ENCODE data around the gene BRSK1. TPM values are rescaled to one million over a fixed set of nuclear protein-coding genes. Genes with fewer than 3 reads are reported as not detected.

BRSK1 gene
- total and polyA plus RNA-seq, 2 of the 8 experiments (the other 6 are each of a cell fraction or from before 2014, with no cell fraction given): 27.6 to 32.7 TPM

- TF ChIP-seq FOSL1 (IDR thresholded peaks at IDR 0.05; ENCODE audit: insufficient read depth, low read depth, low read length) (no peak), PHF8 (conservative IDR thresholded peaks at IDR 0.05; ENCODE audit: low read depth, low read length) (no peak), SIN3A (conservative IDR thresholded peaks at IDR 0.05 in 1 of 2, IDR thresholded peaks at IDR 0.05 in 1 of 2; ENCODE audit: low read depth in 1 of 2, low read length in 2 of 2) (no peak), EGR1 (IDR thresholded peaks at IDR 0.05; ENCODE audit: borderline replicate concordance, low read depth, low read length) (no peak), SP2 (IDR thresholded peaks at IDR 0.05; ENCODE audit: low read length) (no peak), RXRA (IDR thresholded peaks at IDR 0.05; ENCODE audit: insufficient read depth, low read depth, low read length) (no peak), BCL11A (IDR thresholded peaks at IDR 0.05; ENCODE audit: low read depth in 2 of 2, low read length in 2 of 2) (no peak), HDAC6 (IDR thresholded peaks at IDR 0.05; ENCODE audit: low read depth, low read length) (no peak), SP1 (IDR thresholded peaks at IDR 0.05; ENCODE audit: low read depth, low read length) (no peak), POU5F1 (IDR thresholded peaks at IDR 0.05; ENCODE audit: low read depth, low read length) (no peak)
Observed at GRCh38 chr19:55358943-55359908, 75.4 kb downstream of the BRSK1 start (continued).
